HFF-Myc (cell line): ENCODE data around the gene BNIP3.

ENCODE experiments used
- DNase-seq: peaks from one replicate; pipeline ENCODE4 v3.0.0-alpha.2; 2011; ENCODE audit warnings: low read depth; ENCODE audit errors: extremely low read depth
- H3K4me3 ChIP-seq: replicated peaks from 2 replicates; pipeline ENCODE4 v1.5.1; 2011; ENCODE audit warnings: low read depth, mild to moderate bottlenecking, control low read depth, low read length
- TF ChIP-seq, protein P1 (sequence below): IDR thresholded peaks from 2 replicates; pipeline ENCODE4 v1.5.1; 2012; ENCODE audit warnings: mild to moderate bottlenecking, low read depth, low read length, control low read depth; ENCODE audit errors: missing control alignments

The BNIP3 gene

DNA sequence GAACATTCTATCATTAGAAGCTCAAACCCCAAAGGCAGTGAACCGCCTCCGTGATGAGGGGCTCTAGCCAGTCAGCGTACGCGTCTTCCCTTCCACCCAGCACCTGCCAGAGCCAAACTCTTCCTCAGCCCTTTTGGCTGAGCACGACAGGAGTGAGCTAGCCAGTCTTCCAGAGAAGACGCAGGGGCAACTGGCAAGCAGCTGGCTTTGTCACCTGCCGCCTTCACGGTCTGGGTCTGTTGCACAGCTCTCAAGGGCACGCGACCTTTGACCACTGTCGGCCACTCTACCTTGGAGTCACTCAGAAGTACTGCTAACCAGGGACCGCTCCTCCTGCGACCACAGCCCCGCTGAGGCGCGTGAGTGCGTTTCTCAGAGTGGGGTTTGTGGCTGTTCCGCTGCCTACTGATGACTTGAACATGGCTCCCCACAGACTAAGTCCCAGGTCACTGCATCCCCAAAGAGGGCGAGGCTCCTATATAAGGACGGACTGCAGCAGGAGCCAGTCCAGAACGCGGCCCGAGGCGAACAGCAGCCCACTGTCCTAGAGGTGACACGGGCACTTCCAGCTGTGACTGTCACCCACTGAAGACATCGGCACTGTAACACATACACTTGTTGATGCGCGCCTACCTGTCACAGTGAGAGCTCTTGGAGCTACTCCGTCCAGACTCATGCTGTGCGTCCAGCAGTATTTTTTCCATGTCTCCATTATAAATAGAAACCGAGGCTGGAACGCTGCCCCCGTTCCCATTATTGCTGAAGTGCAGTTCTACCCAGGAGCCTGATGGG lies 8.4 kb downstream of the BNIP3 start:
- H3K4me3 ChIP-seq = no peak overlapping the region
- DNase-seq = no peak
- TF ChIP-seq, protein P1, sequence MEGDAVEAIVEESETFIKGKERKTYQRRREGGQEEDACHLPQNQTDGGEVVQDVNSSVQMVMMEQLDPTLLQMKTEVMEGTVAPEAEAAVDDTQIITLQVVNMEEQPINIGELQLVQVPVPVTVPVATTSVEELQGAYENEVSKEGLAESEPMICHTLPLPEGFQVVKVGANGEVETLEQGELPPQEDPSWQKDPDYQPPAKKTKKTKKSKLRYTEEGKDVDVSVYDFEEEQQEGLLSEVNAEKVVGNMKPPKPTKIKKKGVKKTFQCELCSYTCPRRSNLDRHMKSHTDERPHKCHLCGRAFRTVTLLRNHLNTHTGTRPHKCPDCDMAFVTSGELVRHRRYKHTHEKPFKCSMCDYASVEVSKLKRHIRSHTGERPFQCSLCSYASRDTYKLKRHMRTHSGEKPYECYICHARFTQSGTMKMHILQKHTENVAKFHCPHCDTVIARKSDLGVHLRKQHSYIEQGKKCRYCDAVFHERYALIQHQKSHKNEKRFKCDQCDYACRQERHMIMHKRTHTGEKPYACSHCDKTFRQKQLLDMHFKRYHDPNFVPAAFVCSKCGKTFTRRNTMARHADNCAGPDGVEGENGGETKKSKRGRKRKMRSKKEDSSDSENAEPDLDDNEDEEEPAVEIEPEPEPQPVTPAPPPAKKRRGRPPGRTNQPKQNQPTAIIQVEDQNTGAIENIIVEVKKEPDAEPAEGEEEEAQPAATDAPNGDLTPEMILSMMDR = no peak

DNA sequence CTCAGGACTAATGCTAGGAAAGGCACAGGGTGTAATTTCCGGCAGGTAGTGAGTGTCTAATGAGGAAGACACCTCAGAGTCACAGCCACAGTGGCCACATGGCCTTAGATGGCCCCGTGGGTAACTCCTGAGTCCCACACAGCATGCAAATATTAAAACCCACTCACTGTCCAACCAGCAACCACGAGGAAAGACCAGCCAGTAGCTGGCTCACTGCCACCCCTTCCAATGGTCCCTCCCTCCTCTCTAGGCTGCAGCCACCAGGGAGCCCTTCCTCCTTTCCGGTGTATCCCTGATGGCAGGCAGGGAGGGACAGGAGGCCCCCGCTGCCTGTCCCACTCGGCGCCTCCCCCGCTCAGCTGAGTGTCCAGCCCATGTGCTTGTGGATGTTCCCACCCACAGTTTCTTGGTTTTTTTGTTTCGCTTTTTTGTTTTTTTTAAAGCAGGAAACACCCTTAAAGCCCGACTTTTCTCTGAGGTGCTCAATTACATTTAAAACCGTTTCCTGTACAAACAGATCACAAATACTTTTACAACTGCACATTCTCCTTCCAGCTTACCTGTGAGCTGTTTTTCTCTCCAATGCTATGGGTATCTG lies 9.2 kb downstream of the BNIP3 start:
- H3K4me3 ChIP-seq = no peak overlapping the region
- TF ChIP-seq, protein P1 = no peak
- DNase-seq = no peak

DNA sequence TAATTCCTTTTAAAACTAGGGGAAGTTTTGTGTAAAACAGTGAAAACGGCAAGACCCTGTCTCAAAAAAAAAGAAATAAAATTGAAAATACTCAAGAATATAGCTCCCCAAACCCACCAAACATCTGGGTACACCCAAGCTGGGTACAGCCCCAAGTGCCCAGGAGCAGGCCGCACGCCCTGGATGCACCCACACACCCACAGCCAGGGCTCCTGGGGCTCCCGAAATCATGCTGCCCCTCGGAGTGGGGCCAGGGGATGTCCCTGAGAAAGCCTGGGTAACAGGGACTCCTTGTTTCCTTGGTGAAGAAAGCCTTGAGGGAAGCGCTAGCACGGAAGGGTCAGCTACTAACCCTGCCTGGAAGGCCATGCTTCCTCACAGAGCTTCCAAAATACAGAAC lies 10.1 kb downstream of the BNIP3 start:
- TF ChIP-seq, protein P1 = no peak
- DNase-seq = no peak
- no peak overlapping the region for H3K4me3 ChIP-seq

DNA sequence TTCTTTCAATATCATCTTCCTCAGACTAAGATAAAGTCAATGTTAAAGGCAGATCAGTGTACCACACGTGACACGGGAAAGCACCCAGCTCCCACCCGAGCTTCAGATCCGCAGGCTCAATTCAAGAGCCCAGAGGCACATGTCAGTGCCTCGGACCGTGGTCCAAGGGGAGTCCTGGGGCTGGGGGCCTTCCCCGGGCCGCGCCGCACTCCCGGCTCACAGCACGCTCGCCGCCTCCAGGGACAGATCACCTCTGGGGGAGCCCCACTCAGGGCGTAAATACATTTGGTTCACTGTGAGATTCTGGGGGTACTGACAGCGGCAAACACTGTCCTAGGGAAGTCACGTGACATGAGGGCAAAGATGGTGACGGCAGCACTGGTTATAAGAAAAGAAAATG lies 10.8 kb downstream of the BNIP3 start:
- H3K4me3 ChIP-seq = no peak overlapping the region
- TF ChIP-seq, protein P1 = no peak
- no peak for DNase-seq

DNA sequence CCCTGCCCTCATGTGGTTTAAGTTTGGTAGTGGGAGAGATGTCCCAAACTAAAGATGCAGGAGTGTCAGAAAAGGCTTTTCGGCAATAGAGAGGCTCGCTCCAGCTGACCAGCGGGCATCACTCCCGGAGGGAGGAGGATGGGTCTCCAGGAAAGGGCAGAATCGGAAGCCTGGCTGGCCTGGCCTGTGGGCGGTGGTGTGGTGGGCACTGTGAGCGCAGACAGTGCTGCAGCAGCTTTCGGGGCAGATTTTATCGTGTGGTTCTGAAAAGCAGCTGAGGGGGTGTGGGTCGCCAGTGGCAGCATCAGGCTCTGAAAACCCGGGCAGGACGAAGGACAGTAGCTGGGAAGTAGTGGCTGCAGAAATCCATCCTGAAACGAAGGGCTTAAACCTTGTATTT lies 12.8 kb downstream of the BNIP3 start:
- TF ChIP-seq, protein P1 = no peak
- H3K4me3 ChIP-seq = no peak overlapping the region
- DNase-seq = no peak

DNA sequence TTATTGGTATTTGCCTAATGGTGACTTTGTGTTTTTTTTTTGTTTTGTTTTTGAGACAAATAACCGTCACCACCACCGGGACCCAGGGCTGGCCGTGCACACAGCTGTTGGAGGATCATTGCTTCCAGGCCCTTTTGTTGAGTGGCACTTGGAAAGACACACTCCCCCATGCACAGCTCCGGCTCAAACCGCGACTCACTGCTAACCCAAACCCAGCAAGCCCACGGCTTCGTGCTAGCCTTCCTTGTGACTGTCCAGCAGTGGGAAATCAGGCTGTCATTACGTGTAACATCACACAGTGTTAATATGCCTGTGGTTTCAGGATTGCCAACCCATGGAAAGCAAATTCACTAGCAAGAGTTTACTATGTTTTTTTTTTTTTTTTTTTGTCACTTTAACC lies 17.4 kb downstream of the BNIP3 start:
- DNase-seq = no peak
- H3K4me3 ChIP-seq = no peak overlapping the region
- TF ChIP-seq, protein P1 = no peak
